NT2/D1 (cell line): ENCODE results near the gene ZNRF1.

Experiments
- YY1 ChIP-seq: IDR thresholded peaks from 2 replicates; pipeline ENCODE4 v1.6.1; 2011; ENCODE audit not compliant: insufficient read length, insufficient read depth
- ZNF274 ChIP-seq: IDR thresholded peaks from 2 replicates; pipeline ENCODE4 v1.6.1; 2011; ENCODE audit warnings: mild to moderate bottlenecking, low read depth, low read length

- no peak for TF ChIP-seq YY1
- no peak for TF ChIP-seq ZNF274
Observed at GRCh38 chr16:75116911-75117245, 118.1 kb downstream of the ZNRF1 start.
